Left ventricle myocardium inferior (tissue), 1 donor: ENCODE results near the gene EVL. TPM values are rescaled to one million over a fixed set of nuclear protein-coding genes. Genes with fewer than 3 reads are reported as not detected.

Experiments
- DNase-seq: peaks from one replicate; pipeline ENCODE4 v3.0.0-alpha.2; 2020
- H3K27ac ChIP-seq: fragments of 200-600 bp; replicated peaks from 2 replicates; pipeline ENCODE4 v1.8.0; 2021
- H3K27me3 ChIP-seq: fragments of 200-600 bp; 2 replicates; pipeline ENCODE4 v1.8.0; 2021; ENCODE audit warnings: low read depth
- H3K36me3 ChIP-seq: fragments of 200-600 bp; 2 replicates; pipeline ENCODE4 v1.8.0; 2021
- H3K4me1 ChIP-seq: fragments of 200-600 bp; 2 replicates; pipeline ENCODE4 v1.8.0; 2021
- H3K4me3 ChIP-seq: fragments of 200-600 bp; 2 replicates; pipeline ENCODE4 v1.8.0; 2021; ENCODE audit warnings: mild to moderate bottlenecking, moderate library complexity
- H3K9me3 ChIP-seq: fragments of 200-600 bp; replicated peaks from 2 replicates; pipeline ENCODE4 v1.8.0; 2021
- CTCF ChIP-seq: fragments of 200-600 bp; IDR thresholded peaks from 2 replicates; pipeline ENCODE4 v1.8.0; 2021; ENCODE audit warnings: antibody characterized with exemption, mild to moderate bottlenecking, borderline replicate concordance
- intact Hi-C: fragments of 100-400 bp; cut with micrococcal nuclease; formaldehyde crosslinking; loops from one replicate; pipeline ENCODE4 v1.11.0; 2022
- total RNA-seq: library from RNA; stranded (reverse); fragmentation: NEBNext Ultra II Directional; extraction: Animal tissue kit (Norgen Biotek cat#: 25700); gene quantifications from one replicate; pipeline ENCODE4 v1.2.1, GENCODE V29; 2021
- donor health status: DM: no; HTN: yes; CAD: no; lungs with severe emphysema.

EVL gene
- total RNA-seq, 1 donor from 2014 or later: 39.7 TPM

GRCh38 chr14:100056431-100056830 is 8.8 kb upstream of the EVL start:
- no peak overlapping the region for H3K27ac ChIP-seq
- intact Hi-C loops: no loop called here
- no peak for DNase-seq
- no peaks in the 10 kb centered on the region for H3K36me3 ChIP-seq
- no peak for TF ChIP-seq CTCF
- no peaks in the 10 kb centered on the region for H3K9me3 ChIP-seq
- H3K27me3 ChIP-seq: no peaks in the 10 kb centered on the region
- no peak overlapping the region for H3K4me3 ChIP-seq
- H3K4me1 ChIP-seq: peaks cover 28% of the 10 kb centered on the region

DNA sequence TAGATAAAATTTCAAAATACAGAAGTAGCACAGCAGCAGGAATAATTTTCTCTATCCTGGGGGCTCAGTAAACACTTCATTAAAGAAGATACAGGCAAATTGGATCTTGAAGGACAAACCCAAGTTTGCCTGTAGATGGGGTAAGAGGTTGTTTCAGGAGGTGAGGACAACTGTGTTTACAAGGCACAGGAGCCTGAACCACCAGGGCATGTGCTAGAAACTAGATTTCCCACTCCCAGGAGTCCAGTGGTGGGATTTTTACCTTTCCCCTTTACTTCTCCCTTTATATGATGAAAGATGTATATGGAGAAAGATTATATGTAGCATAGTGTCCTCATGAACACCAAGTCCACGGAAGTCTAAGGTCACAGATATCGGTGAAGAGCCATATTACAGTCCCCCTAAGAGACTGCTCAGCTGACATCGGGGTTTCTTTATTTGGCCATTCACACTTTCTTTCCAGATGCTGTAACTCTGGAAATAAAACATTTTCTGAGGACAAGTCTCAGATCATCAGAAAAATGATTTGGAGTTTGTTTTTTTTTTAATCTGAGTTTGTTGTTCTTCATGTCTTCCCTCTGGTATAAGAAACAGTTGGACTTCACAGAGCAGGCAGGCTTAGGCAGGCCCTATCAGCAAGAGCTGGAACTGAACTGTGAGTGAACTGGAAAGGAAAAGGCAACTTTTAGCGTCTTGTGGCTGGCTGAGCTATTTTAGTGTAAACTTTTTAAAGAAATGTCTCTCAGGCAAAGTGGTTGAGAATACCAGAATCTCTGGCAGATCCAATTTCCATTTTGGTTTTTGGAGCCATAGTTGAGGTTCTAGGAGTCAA is 8.0 kb upstream of the EVL start:
- intact Hi-C loops: no loop called here
- Histone ChIP-seq H3K27ac (peak overlapping the region; percentile 53), H3K4me1 (peaks cover 28% of the 10 kb centered on the region), H3K9me3 (no peaks in the 10 kb centered on the region), H3K27me3 (no peaks in the 10 kb centered on the region), H3K4me3 (no peak overlapping the region), H3K36me3 (no peaks in the 10 kb centered on the region)
- no peak for DNase-seq
- peak; percentile 49 for TF ChIP-seq CTCF

DNA sequence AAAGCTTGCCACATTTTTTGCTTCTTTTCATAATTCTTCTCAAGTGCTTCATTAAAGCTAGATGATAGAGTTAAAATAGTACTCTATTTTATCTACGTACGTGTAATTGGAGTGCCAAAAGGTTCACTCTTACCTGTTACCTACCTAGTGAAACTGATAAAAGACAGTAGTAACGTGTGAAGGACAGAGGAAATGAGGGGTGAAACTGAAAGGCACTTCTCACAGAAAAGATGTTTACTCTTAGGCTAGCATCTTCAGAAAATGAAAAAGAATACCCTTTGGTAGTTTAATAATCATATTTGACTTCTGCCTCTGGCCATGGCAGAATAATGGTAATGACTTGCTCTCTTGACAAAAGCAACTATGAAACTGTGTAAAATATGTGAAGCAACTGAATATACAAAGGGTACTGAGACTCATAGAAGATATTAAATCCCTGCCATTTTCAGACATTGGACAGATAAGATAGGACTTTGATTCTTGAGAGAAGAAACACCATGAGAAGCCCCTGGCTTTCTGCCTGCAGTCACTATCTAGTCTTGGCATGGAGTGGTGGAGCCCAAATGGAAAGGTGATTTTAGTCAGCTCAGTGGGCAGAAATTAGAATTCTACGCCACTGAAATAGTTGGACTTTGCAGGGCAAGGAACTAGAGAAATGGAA is 6.3 kb upstream of the EVL start:
- no peak for DNase-seq
- Histone ChIP-seq H3K27ac (peak overlapping the region; percentile 13), H3K9me3 (no peaks in the 10 kb centered on the region), H3K36me3 (no peaks in the 10 kb centered on the region), H3K4me3 (no peak overlapping the region), H3K27me3 (no peaks in the 10 kb centered on the region), H3K4me1 (peaks cover 28% of the 10 kb centered on the region)
- no peak for TF ChIP-seq CTCF
- intact Hi-C loops: no loop called here

DNA sequence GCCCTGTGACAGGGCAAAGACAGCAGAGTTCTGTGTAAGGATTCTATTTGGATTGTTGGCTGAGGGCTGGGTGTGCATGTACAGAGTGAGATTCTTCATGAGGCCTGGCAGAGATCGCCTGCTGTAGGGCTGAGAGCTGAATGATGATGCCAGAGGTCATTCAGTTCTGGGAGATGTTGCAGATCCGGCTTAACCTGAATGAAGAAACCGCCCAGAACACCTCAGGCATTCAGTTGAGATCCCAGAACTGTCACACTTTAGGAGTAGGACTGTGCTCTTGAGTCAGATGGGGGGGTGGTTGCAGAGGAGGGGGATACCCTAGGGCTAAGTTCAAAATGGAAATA is 5.8 kb upstream of the EVL start:
- intact Hi-C loops: no loop called here
- DNase-seq: no peak
- H3K36me3 ChIP-seq: no peaks in the 10 kb centered on the region
- no peak overlapping the region for H3K4me3 ChIP-seq
- peak overlapping the region; percentile 13 for H3K27ac ChIP-seq
- no peaks in the 10 kb centered on the region for H3K27me3 ChIP-seq
- no peaks in the 10 kb centered on the region for H3K9me3 ChIP-seq
- no peak for TF ChIP-seq CTCF
- H3K4me1 ChIP-seq: peaks cover 29% of the 10 kb centered on the region

DNA sequence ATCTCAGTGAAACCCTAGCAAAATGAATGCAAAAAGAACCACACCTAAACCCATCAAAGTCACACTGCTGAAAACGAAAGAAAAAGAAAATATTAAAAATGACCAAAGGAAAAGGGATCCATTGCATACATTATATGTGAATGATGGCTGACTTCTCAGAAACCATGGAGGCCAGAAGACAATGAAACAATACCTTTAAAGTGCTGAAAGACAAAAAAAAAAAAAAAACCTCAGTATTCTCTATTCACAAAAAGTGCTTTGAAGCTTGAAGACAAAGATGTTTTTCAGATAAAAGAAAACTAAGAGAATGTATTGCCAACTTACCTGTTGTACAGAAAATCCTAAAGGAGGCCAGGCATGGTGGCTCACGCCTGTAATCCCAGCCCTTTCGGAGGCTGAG is 4.5 kb upstream of the EVL start:
- Histone ChIP-seq H3K4me1 (peaks cover 42% of the 10 kb centered on the region), H3K27ac (no peak overlapping the region), H3K4me3 (no peak overlapping the region), H3K36me3 (no peaks in the 10 kb centered on the region), H3K27me3 (no peaks in the 10 kb centered on the region), H3K9me3 (no peaks in the 10 kb centered on the region)
- no peak for TF ChIP-seq CTCF
- intact Hi-C loops: no loop called here
- no peak for DNase-seq
